OCI-LY7 (cell line): ENCODE data around the gene ARHGAP19.

ENCODE experiments used
- EZH2phosphoT487 ChIP-seq: fragments of 200-600 bp; sonication (generic); IDR thresholded peaks from 2 replicates; pipeline ENCODE4 v1.6.1; 2018; ENCODE audit warnings: low read depth, borderline replicate concordance, mild to moderate bottlenecking, mixed run types, antibody characterized with exemption, low read length, moderate library complexity, mixed read lengths
- TF ChIP-seq, protein P1 (sequence below): fragments of 200-600 bp; sonication (generic); conservative IDR thresholded peaks from 2 replicates; pipeline ENCODE4 v1.5.1; 2014; ENCODE audit warnings: mild to moderate bottlenecking, antibody characterized with exemption, low read length, moderate library complexity, mixed read lengths

DNA sequence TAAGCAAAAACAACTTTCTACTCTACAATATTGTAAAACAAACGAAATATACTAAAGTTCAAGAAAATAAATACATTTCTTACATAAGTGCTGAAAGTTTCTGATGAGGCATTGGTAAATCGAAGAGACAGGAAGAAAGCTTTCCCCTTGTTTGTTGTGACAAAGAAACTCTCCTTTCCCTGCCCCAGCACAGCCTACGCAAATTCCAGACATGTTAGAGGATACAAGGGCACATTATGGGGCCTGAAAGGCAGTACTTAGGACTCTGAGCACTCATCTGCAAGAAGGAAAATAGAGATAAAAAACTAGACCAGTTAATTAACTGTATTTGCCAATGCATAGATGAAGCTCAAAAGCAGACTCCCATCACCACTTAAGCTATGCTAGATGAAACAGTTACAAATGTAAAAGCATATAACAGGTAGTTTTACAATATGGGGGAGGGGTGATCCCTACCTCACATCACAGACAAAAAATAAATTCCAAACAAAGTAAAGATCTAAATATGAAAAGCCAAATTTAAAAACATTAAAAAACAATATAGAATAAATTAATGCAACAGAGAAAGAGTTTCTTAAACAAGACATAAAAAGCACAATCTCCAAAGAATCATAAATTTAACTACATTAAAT, 21.8 kb downstream of the ARHGAP19 start:
- TF ChIP-seq, protein P1, sequence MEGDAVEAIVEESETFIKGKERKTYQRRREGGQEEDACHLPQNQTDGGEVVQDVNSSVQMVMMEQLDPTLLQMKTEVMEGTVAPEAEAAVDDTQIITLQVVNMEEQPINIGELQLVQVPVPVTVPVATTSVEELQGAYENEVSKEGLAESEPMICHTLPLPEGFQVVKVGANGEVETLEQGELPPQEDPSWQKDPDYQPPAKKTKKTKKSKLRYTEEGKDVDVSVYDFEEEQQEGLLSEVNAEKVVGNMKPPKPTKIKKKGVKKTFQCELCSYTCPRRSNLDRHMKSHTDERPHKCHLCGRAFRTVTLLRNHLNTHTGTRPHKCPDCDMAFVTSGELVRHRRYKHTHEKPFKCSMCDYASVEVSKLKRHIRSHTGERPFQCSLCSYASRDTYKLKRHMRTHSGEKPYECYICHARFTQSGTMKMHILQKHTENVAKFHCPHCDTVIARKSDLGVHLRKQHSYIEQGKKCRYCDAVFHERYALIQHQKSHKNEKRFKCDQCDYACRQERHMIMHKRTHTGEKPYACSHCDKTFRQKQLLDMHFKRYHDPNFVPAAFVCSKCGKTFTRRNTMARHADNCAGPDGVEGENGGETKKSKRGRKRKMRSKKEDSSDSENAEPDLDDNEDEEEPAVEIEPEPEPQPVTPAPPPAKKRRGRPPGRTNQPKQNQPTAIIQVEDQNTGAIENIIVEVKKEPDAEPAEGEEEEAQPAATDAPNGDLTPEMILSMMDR: no peak
- TF ChIP-seq EZH2phosphoT487: no peak
